T-helper 1 cell treated with Interleukin-12 subunit alpha and Interleukin-12 subunit beta and Interleukin-4 antibody, amounts not matched to agents 30 ng/mL and 1 ng/mL, for 36 hours (primary cell): ENCODE results near the gene SLC9A8. TPM values are rescaled to one million over a fixed set of nuclear protein-coding genes. Genes with fewer than 3 reads are reported as not detected.
"Not testable (repeated sequence)": the region's sequence is repeated elsewhere in the genome, so short reads cannot be mapped to it uniquely, and the experiment has no call there.

Experiments
- intact Hi-C: fragments of 100-400 bp; cut with micrococcal nuclease; formaldehyde crosslinking; loops from one replicate; pipeline ENCODE4 v1.15.1; 2024
- total RNA-seq: library from RNA; stranded (reverse); gene quantifications from 2 replicates; pipeline ENCODE4 v1.2.3, GENCODE V29; 2022

The SLC9A8 gene
- total RNA-seq, 1 donor from 2014 or later = 30.7 TPM

DNA sequence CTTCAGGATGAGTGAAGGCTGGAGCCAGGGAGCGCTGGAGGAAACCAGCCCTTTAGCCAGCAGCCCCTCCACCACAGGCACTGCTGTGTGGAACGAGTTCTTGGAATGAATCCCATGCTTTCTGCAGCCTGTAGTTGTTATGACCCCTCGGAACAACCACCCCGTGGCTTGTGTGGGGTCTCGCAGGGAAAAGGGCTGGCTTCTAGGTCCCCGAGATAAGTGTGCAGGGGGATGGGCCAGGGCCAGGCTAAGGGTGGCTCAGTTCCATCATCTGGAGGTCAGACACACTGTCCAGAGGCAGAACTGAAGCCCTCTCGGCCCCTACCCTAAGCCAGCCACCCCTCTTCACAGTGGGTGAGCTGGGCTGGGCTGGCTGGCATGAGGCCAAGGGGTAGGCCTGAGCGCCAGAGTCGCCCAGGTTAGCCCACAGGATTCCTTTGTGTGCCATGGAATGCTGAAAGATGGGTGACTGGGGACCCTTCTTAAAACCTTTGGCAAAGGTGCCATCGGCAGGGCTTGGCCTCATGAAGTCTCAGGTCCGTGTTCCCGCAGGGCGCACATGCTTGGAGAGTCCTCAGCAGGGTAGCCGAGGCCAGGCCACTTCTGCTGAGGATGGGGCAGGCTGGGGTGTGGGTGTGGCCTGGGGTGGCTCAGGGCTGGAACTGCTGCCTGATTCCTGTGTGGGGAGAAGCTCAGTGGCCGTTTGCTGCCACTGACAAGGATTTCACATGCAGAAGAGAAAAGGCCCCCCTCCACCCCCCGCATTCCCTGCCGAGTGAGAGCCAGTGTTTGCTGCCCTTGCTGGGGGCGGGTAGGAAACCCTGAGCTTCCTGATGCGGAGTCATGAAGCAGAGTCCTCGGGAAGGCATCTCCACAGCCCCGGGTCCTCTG, 78.1 kb downstream of the SLC9A8 start:
- intact Hi-C loops = no loop called here

DNA sequence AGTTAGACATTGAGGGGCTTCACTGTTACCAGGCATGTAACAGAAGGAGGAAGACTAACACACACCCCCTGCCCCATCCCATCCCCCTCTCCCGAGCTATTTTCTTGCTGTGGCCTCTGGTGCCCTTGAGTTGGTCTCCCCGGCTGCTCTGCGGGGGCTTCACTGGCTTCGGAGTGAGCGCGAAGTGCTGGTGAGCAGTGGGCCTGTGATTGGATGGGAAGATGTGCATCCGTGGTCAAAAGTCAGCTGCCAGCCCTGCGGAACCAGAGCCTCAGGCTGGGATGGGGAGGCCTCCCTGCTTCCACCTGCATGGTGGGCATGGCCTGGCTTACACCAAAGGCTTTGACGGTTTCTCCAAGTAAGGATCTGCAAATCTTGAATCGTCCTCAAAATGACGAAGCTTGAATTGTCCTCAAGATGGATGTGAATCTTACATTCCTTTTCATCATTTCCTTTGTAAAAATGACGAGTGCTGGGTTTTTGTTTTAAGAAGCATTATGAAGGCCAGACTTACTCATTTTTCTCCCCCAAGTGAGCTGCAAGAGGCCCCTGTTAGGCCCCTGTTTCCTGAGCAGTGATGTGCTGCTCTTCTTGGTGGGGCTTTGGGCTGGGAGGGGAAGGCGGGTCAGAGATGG, 79.0 kb downstream of the SLC9A8 start:
- intact Hi-C loops = no loop called here

DNA sequence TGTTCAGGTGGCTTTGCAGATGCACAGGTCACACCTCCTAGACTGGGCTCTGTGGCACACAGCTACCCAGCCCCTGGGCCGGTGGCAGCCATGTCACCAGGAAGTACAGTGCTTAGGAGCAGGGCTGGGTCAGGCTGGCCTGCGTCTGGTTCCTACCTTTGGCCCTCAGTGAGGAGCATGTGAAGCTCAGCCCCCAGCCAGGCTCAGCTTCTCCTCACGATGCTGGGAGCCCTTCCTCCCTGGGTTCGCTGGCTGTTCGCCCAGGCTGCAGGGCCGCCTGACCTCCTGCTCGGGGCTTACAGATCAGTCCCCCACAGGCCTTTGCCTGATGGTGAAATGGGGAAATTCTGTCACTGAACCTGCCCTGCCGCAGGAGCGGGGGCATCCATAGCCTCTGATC, 79.6 kb downstream of the SLC9A8 start:
- intact Hi-C loops = no loop called here

DNA sequence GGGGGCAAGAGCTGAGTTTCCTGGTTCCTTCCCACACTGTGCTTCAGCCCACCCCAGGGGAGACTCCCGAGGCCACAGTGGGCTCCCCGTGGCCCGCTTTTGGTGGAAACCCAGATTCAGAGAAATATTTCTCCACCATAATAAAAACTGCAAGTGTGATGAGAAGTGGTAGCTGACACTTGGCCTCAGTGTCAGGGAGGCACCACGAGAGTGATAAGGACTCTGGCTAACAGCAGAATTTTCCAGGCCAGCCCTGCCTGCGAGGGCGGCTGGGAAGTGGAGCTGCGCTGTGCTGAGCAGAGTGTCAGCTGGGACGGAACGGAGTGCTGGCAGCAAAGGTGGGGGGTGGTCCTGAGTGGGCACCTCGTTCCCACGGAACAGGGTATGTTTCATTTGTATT, 80.2 kb downstream of the SLC9A8 start:
- intact Hi-C loops = no loop called here

DNA sequence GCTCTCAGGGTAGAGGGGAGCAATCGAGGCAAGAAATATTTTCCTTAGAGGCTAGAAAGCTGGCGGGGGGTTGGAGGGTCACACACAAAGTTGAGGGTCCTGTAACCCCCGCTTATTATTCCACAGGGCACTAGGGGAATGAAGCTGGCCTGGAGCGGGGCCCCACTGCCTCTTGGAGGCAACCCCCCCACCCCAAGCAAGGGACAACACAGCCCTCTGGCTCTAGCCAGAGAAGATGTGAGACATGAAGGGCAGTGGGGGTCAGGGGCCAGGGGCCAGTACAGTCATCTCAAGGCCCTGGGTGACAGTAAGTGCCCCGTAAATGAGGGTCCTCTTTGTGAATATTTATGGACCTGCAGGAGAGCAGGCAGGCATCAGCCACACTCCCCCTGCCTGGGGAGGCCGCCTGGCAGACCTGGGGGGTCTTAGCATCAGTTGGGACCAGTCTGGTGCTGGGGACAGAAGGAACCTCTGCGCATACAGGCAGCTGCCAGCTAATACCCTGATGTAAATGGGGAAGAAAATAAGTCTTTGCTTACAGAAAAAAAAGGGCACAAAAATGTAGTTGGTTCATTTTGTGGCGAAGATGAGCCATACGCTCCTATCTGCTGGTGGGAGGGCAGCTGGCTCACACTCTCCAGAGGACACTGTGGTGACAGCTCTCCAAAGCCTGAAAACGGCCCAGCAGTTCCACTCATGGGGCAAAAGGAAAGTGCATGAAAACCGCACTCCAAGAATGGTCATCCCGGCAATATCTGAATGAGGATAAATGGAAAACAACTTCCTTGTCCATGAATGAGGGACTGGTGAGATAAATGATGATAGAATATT, 80.8 kb downstream of the SLC9A8 start:
- intact Hi-C loops = no loop called here

DNA sequence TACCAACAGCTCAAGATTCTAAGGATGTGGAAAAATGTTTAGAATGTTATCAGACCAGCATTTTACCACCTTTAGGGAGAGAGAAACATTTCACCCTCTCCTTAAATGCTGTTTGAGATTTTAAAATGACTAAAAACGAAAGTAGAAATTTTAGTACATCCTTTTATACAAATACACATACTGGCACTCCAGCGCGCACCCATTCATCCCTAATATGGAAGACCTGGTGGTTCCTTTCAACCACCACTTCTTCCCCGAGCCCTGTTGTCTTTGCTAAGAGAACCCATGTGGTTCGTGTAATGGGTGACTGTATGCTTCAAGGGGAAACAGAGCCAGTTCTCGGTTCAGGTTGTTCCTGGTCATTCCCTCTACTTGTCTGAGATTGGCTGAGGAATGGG, 81.4 kb downstream of the SLC9A8 start:
- intact Hi-C loops = no loop called here

DNA sequence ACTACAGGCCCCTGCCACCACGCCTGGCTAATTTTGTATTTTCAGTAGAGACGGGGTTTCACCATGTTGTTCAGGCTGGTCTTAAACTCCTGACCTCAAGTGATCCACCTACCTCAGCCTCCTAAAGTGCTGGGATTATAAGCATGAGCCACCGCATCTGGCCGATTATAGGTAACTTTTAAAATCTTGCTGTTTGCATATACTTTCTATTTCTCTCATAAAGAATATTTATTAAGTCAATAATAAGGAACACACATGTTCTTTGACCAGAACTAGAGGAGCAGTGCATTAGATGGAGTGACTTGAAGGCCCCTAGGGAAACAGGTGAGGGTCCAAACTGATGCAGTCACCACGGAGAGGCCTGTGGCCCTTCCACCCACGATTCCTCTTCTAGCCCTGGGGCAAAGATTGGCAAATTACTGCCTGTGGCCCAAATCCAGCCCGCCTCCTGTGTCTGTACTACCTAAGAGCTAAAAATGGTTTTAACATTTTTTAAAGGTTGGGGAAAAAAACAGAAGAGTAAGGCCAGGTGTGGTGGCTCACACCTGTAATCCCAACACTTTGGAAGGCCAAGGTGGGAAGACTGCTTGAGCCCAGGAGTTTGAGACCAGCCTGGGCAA, 83.0 kb downstream of the SLC9A8 start:
- intact Hi-C loops = not testable (repeated sequence)

DNA sequence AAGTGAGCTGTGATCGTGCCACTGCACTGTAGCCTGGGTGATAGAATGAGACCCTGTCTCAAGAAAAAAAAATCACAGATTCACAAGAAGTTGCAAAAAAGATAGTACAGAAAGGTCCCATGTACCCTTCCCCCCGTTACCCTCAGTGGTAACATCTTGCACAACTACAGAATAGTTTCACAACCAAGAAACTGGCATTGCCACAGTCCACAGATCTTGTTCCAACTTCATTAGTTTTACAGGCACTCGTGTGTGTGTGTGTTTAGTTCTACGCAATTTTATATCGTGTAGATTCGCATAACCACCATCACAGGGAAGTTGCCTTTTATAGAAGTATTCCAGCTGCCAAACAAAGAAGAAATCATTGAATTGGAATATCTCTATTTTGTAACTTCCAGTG, 83.6 kb downstream of the SLC9A8 start:
- intact Hi-C loops = no loop called here

DNA sequence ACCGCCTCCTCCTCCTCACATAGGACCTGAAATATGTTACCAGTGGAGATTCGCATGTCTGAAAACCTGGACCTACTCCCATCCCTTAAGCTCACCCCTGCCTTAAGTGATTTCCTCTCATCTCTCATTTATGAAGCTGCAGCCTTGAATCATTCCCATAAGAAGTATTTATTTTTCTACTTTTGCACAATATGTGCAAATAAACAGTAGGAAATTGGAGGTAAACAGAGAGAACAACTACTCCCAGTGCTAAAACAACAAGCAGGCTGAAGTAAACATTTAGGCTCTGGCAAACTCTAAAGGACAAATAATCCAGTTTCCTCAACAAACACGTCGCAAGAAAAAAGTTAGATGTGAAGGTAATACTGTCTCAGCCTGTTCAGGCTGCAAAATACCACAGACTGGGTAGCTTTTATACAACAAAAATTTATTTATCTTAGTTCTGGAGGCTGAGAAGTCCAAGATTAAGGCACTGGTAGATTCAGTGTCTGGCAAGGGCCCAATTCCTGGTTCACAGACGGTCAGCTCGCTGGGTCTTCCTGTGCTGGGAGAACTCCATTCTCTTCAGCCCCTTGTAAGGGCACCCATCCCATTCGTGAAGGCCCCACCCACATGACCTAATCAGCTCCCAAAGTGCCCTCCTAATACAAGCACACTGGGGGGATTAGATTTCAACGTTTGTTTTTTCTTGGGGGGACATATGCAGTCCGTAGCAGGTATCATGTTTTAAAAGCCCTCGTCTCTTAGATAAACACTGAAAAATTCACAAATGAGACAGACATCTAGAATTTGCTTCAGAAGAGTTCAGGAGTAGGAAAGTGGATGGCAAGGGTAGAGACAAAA, 87.1 kb downstream of the SLC9A8 start:
- intact Hi-C loops = no loop called here

DNA sequence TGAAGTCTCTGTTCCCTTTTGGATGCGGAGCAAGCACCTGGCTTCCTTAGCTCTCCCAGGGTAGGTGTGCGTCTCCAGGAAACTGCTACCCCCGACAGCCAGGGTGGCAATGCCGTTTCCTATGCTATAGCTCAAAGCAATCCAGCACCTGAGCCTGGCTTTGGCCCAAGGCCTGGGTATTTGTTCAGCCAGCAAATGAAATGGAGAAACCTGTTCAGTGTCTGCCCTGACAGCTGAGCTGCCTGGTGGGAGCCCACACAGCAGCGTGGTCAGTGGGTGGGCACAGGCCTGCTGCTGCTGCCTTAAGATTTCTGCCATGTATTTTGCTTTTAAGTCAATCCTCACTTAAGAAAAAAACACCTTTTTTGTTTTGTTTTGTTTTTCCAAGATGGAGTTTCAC, 89.0 kb downstream of the SLC9A8 start:
- intact Hi-C loops = no loop called here

DNA sequence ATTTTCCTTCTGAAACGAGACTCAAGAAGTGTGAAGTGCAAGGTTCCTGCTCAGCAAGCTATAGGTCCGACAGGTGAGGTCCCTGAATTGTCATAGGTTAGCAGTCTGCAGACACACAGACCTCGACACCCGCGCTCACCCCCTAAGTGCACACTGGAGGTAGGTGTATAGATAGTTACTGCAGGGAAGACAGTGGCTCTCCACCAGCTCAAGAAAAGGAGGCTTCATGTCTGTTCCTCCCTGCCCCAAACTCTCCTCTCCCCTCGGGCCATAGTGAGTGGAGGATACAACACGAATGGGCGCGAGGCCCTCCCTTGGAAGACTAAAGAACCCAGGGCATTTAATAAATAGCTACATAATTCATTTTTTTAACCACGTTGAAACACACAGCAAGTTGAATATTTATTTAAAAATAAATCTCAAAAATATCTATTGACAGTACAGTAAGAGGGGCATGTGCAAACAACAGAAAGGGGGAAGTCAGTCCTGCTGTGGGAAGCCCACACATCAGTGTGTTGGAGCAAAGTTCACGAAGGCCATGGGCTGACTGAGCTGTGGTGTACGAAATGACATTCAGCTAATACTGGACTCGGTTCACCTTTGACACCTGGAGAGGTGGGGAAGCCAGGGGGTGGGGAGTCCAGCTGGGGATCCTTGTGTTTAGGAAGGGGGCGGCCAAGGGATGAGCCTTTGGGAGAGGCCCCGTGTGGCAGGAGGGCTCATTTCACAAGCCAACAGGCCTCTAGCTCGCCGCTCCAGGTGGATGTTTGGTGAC, 92.0 kb downstream of the SLC9A8 start:
- intact Hi-C loops = no loop called here

DNA sequence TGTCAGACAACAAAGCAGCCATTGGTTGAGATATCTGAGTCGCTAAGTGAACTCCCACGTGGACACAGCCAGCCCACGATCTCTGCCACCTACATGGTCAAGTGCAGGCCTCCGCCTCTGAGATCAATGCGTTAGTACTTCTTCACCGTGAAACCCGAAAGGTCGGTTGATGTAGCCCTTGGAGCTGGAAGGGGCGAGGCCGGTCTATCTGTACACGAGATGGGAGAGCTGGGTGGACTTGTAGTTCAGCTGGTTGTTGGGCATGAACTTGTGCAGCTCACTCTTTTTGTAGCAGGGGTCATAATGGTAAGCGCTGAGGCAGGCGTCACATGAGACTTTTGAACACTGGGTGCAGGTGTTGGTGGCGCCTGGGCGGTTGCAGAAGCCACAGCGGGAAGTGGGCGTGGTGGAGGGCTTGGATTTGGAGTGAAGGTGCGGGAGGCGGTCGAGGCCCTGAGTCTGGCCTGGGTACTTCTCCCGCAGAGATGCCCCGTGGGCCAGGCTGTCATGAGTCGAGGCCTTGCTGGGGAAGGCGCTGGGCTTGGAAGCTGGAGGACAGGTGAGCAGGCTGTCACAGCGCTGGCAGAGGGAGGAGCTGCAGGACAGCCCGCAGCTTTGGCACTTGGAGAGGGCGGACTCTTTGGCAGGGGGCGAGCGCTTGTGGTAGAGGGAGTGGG, 92.9 kb downstream of the SLC9A8 start:
- intact Hi-C loops = no loop called here

DNA sequence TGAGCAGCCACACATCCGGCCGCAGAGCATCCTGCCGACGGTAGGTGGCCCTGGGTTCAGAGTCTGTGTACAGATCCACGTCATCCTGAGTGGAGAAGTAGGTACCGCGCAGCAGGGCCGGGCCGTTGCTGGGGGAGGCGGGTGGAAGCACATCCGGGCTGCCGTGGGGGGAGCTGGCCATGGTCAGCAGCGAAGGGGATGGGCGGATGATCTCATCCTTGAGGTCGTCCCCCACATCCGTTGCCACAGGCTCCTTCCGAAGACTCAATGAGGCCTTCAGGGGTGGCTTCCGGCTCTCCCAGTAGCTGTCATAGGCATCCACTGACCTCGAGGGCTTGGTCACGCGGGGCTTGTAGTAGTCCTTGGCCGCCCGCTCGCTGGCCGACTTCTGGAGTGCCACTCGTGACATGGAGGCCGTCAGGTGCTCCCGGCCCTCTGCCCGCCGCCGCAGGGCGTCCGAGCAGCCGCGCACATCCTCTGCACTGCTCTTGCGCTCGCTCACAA, 93.5 kb downstream of the SLC9A8 start:
- intact Hi-C loops = no loop called here

DNA sequence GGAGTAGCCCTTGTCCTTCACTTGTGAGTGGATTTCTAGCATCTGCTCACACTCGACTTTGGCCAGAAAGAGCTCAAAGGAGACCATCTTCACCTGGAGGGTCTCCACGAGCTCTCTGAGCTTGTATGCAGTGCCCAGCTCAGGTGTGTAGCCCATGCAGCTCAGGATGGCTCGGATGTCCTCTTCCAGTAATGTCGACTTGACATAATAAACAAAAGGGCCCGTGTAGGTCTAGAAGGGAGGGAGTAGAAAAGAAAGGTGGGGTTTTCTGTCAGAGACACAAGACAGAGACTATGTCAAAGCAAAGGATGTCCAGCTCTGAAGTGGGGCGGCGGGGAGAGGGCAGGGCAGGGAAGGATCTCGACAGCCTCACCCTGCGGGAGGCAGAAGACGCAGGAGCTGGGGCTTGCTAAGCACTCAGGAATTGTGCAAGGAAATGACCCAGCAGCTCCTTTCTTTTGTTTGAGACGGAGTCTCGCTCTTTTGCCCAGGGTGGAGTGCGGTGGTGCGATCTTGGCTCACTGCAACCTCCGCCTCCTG, 94.1 kb downstream of the SLC9A8 start:
- intact Hi-C loops = no loop called here

DNA sequence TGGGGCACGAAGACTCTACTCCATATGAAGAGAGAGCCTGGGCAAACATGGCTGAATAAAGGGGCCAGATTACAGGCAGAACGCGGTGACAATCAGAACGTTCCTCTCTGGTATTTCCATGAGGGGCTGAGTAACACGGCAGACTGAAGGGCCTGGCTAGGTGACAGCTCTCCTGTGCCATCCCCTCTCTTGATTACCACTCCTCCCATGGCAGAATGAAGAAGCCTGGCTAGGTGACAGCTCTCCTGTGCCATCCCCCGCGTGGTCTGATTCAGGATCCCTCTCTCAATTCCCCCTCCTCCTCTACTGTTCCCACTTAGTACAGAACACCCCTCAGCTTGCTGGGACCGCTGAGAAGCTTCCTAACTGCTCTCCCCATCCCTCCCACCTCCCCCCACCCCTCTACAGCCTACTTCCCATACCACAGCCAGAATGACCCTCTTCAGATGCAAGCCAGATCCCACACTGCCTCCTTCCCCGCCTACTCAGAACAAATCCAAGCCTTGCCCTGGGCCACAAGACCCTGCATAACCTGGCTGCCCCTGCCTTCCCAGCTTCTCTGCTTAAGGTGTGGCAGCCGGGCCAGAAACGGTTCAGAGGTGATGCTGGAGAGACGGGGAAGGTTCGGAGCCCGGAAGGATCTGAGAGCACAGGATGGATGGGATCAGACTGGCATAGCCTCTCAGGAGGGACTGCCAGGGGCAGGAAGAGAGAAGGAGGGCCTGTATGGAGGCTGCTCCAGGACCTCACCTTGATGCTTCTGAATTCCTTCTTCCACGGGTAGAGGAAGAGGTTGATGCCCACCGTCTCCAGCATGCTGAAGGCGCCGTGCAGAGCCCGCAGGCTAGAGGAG, 95.0 kb downstream of the SLC9A8 start:
- intact Hi-C loops = no loop called here

DNA sequence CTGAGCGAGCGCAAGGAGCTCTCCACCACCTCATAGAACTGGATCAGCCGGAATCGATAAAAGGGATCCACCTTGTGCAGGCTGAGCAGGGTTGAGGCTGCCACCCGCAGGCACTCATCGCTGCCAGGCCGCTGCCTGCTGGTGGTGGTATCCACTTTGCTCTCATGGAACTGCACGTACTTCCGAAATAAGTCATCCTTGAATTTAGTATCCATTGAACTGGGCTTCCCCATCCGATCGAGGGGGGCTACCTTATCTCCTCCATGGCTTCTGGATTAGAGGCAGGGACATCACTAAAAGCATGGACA, 95.6 kb downstream of the SLC9A8 start:
- intact Hi-C loops = no loop called here

DNA sequence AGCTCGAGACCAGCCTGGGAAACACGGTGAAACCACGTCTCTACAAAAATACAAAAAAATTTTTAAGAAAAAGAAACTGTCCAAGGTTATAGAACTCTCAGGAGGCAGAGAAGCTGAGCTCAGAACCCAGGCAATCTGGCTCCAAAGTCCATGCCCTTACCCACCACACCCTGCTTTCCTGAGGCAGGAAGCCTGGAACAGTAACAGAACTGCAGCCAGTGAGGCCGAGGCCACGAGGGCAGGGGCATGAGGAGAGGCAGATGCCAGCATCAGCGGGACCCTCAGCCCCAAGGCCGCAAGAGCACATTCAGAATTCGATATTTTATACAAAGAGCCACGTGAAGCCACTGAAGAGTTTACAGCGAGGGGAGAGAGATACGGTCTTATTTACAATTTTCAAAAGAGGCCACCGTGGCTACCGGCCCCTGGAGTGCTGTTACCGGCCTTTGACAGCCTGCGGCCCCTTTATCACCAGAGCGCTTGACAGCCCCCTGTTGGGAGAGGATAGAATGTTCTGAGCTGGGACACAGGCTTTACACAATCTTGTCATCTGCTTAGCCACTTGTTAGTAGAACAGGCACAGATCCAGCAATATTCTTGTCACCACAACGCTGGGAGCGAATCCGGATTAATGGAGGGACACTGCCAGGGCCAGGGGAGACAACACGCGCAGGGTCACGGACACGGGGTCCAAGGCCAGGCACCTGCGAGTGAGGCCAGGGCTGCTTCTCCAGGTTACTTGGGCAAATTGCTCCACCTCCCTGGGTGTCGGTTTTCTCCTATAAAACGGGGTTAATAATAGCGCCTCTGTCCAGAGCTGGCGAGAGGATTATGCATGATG, 97.1 kb downstream of the SLC9A8 start:
- intact Hi-C loops = loop anchor here (10.0 kb wide), 1 partner anchor 1025 kb away; the partner anchor contains the start of gene ADNP
